Neuronal stem cell (in vitro differentiated cells): ENCODE measurements around the gene IGSF21.

Experiments used
- DNase-seq: peaks from one replicate; pipeline ENCODE4 v3.0.0-alpha.2; 2013; ENCODE audit warnings: low spot score
- H2AFZ ChIP-seq: one replicate; pipeline ENCODE4 v1.6.1; 2013; ENCODE audit warnings: mild to moderate bottlenecking, low read length, inconsistent platforms
- H2AK5ac ChIP-seq: 2 replicates; pipeline ENCODE4 v1.6.1; 2013; ENCODE audit warnings: low read depth, mild to moderate bottlenecking, inconsistent platforms, low read length, moderate library complexity, mixed read lengths
- H2BK120ac ChIP-seq: 2 replicates; pipeline ENCODE4 v1.6.1; 2013; ENCODE audit warnings: low read depth, mild to moderate bottlenecking, inconsistent platforms, low read length, moderate library complexity, mixed read lengths
- H2BK12ac ChIP-seq: one replicate; pipeline ENCODE4 v1.6.1; 2013; ENCODE audit warnings: low read length, inconsistent platforms
- H2BK15ac ChIP-seq: 2 replicates; pipeline ENCODE4 v1.6.1; 2013; ENCODE audit warnings: mild to moderate bottlenecking, low read length, inconsistent platforms, mixed read lengths
- H2BK5ac ChIP-seq: one replicate; pipeline ENCODE4 v1.6.1; 2013; ENCODE audit warnings: inconsistent platforms, mild to moderate bottlenecking, low read length, moderate library complexity
- H3K14ac ChIP-seq: one replicate; pipeline ENCODE4 v1.6.1; 2013; ENCODE audit warnings: low read length, inconsistent platforms
- H3K18ac ChIP-seq: 2 replicates; pipeline ENCODE4 v1.6.1; 2013; ENCODE audit warnings: low read length, inconsistent platforms
- H3K23ac ChIP-seq: 2 replicates; pipeline ENCODE4 v1.6.1; 2013; ENCODE audit warnings: low read depth, mild to moderate bottlenecking, mixed read lengths, low read length, inconsistent platforms; ENCODE audit not compliant: poor library complexity
- H3K27ac ChIP-seq: replicated peaks from 3 replicates; pipeline ENCODE4 v1.5.1; 2013; ENCODE audit warnings: low read length, inconsistent platforms
- H3K27me3 ChIP-seq, 3 experiments: 2 replicates each; pipeline ENCODE4 v1.6.1; 2013; ENCODE audit warnings: low read length in 3 of 3, mild to moderate bottlenecking in 2 of 3, inconsistent platforms in 1 of 3, low read depth in 1 of 3, mixed read lengths in 1 of 3, moderate library complexity in 1 of 3; ENCODE audit not compliant: control insufficient read depth in 3 of 3, insufficient read depth in 3 of 3
- H3K36me3 ChIP-seq, 2 donors: replicated peaks in 1 of 2; 2 replicates each; pipeline ENCODE4 v1.6.1; 2013; ENCODE audit warnings: low read length in 2 of 2; ENCODE audit not compliant: control insufficient read depth in 2 of 2, insufficient read depth in 2 of 2
- H3K4ac ChIP-seq: 2 replicates; pipeline ENCODE4 v1.6.1; 2013; ENCODE audit warnings: inconsistent platforms, mild to moderate bottlenecking, low read length, moderate library complexity
- H3K4me1 ChIP-seq, 2 donors: 1 replicate in 1 of 2; 2 replicates in 1 of 2; pipeline ENCODE4 v1.6.1; 2013; ENCODE audit warnings: low read length in 2 of 2, low read depth in 1 of 2; ENCODE audit not compliant: control insufficient read depth in 2 of 2, insufficient read depth in 1 of 2
- H3K4me2 ChIP-seq: one replicate; pipeline ENCODE4 v1.6.1; 2013; ENCODE audit warnings: mild to moderate bottlenecking, low read length, inconsistent platforms; ENCODE audit not compliant: insufficient read depth, poor library complexity, severe bottlenecking
- H3K4me3 ChIP-seq, 2 donors: 2 replicates each; pipeline ENCODE4 v1.5.1; 2013; ENCODE audit warnings: low read length in 2 of 2, mild to moderate bottlenecking in 2 of 2, inconsistent platforms in 1 of 2, moderate library complexity in 1 of 2
- H3K79me1 ChIP-seq: one replicate; pipeline ENCODE4 v1.6.1; 2013; ENCODE audit warnings: low read depth, mild to moderate bottlenecking, inconsistent platforms, low read length, moderate library complexity
- H3K9ac ChIP-seq: one replicate; pipeline ENCODE4 v1.6.1; 2013; ENCODE audit warnings: mild to moderate bottlenecking, low read depth, low read length, inconsistent platforms; ENCODE audit not compliant: poor library complexity
- H3K9me3 ChIP-seq, 2 donors: replicated peaks in 1 of 2; 2 replicates each; pipeline versions ENCODE3 to v1.6.1; 2013; ENCODE audit warnings: low read length in 2 of 2, mild to moderate bottlenecking in 2 of 2, inconsistent platforms in 1 of 2, low read depth in 1 of 2, mixed read lengths in 1 of 2, moderate library complexity in 1 of 2; ENCODE audit not compliant: control insufficient read depth in 2 of 2, insufficient read depth in 1 of 2
- H4K8ac ChIP-seq: one replicate; pipeline ENCODE4 v1.6.1; 2013; ENCODE audit warnings: low read depth, mild to moderate bottlenecking, inconsistent platforms, low read length, moderate library complexity
- H4K91ac ChIP-seq: one replicate; pipeline ENCODE4 v1.6.1; 2013; ENCODE audit warnings: low read length, low read depth, mild to moderate bottlenecking, inconsistent platforms; ENCODE audit not compliant: poor library complexity
- WGBS, 2 donors: extraction: QIAGEN DNeasy Blood & Tissue Kit; methylation state at CpG; one replicate each; pipeline ENCODE4 v1.1.7; 2013; ENCODE audit warnings: missing lambda C conversion rate in 2 of 2, mixed read lengths in 1 of 2; ENCODE audit not compliant: insufficient read length in 2 of 2, insufficient replicate concordance in 1 of 2; ENCODE audit errors: extremely low coverage in 2 of 2; 5-methylcytosine and 5-hydroxymethylcytosine counted together

IGSF21 gene

DNA sequence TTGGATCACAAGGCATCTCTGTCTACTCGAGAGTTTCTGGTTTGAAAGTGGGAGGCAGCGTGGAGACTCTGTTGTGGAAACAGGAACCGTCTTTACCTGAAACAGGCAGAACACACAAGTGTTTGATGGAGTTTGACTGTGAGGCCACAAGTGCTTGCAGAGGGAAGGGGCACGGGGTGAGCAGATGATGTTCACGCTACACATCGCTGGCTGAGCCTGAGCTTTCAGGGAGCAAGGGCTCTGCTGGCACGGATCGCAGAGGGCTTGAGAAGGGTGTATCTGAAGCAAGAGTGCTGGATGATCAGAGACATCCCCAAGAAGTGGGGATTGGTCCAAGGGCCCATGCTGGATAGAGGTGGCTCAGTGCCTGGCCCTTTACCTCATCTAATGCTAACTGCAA is 59.3 kb downstream of the IGSF21 start:
- peak overlapping the region; percentile 50 for H3K18ac ChIP-seq
- no peak overlapping the region for H3K4me2 ChIP-seq
- H3K4me3 ChIP-seq = no peak overlapping the region
- peaks cover 0 to 8% (median 0%) of the 10 kb centered on the region in 3 experiments for H3K27me3 ChIP-seq
- no peaks in the 10 kb centered on the region for H3K36me3 ChIP-seq
- H2AK5ac ChIP-seq = no peak overlapping the region
- H4K8ac ChIP-seq = no peak overlapping the region
- no peak overlapping the region for H3K27ac ChIP-seq
- no peak overlapping the region for H3K9ac ChIP-seq
- DNase-seq = no peak
- H2BK15ac ChIP-seq = peak overlapping the region; percentile 12
- no peaks in the 10 kb centered on the region for H3K79me1 ChIP-seq
- H4K91ac ChIP-seq = no peak overlapping the region
- no peak overlapping the region for H3K4ac ChIP-seq
- no peak overlapping the region for H3K23ac ChIP-seq
- H3K14ac ChIP-seq = no peak overlapping the region
- no CpG with 5 or more reads among the region's 8 CpGs for WGBS, 2 donors
- no peak overlapping the region for H2BK120ac ChIP-seq
- H2AFZ ChIP-seq = no peak overlapping the region
- H3K9me3 ChIP-seq = no peaks in the 10 kb centered on the region
- peak overlapping the region; percentile 25 for H2BK12ac ChIP-seq
- peaks cover 0 to 9% of the 10 kb centered on the region in 2 donors for H3K4me1 ChIP-seq
- no peak overlapping the region for H2BK5ac ChIP-seq

DNA sequence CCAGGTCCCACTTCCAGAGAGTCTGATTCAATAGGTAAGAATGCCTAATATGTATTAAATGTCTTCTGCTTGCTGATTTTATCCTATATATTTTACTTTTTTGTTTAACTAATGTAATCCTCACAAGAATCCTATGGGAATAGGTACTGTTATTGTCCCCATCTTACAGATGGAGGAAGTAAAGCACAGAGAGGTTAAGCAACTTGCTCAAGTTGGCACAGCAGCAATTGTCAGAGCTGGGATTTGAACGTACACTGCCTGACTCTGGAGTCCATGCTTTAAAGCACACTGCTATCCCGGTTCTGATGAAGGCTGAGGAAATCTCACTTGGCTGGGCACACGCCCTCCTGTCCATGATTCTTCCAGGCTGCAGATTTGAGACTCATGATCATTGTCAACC is 62.8 kb downstream of the IGSF21 start:
- Histone ChIP-seq H3K36me3 (no peaks in the 10 kb centered on the region), H2BK12ac (no peak overlapping the region), H3K18ac (peak overlapping the region; percentile 31), H4K91ac (no peak overlapping the region), H3K4ac (no peak overlapping the region), H2BK5ac (no peak overlapping the region), H3K27ac (no peak overlapping the region), H3K9me3 (no peaks in the 10 kb centered on the region), H3K27me3 (peaks cover 0 to 5% (median 0%) of the 10 kb centered on the region in 3 experiments), H3K14ac (no peak overlapping the region), H2BK120ac (no peak overlapping the region), H2BK15ac (no peak overlapping the region), H3K4me2 (no peak overlapping the region), H2AFZ (no peak overlapping the region), H2AK5ac (no peak overlapping the region), H3K23ac (no peak overlapping the region), H3K9ac (no peak overlapping the region), H3K4me1 (peaks cover 0 to 7% of the 10 kb centered on the region in 2 donors), H3K4me3 (no peak overlapping the region), H3K79me1 (no peaks in the 10 kb centered on the region), H4K8ac (no peak overlapping the region)
- WGBS, 2 donors = no CpG with 5 or more reads among the region's 3 CpGs
- no peak for DNase-seq

DNA sequence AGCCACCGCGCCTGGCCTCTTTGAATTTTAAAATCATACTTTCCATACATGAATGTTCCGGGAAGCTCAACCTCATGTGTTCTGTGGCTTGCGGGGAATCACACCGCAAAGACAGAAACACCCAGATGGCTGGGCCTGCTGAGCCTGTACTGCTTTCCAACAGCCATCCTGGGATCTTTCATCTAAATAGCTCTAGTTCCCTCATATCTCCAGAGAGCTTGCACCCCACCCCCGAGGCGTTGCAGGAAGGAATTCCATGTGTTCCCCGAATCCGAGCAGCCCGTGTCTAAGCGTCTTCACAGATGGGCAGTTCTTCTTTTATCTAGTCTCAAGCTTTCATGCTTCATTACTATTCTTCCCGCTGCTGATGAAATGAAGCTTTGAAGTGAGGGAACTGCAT is 66.4 kb downstream of the IGSF21 start:
- no peak overlapping the region for H2BK120ac ChIP-seq
- H3K23ac ChIP-seq = no peak overlapping the region
- H3K27ac ChIP-seq = no peak overlapping the region
- no peak overlapping the region for H2BK12ac ChIP-seq
- H3K79me1 ChIP-seq = no peaks in the 10 kb centered on the region
- peaks cover 0 to 15% of the 10 kb centered on the region in 2 donors for H3K4me1 ChIP-seq
- no peak overlapping the region for H3K4me3 ChIP-seq
- no peak overlapping the region for H2AFZ ChIP-seq
- no peak overlapping the region for H2BK5ac ChIP-seq
- no peak overlapping the region for H4K8ac ChIP-seq
- peaks cover 0 to 22% (median 0%) of the 10 kb centered on the region in 3 experiments for H3K27me3 ChIP-seq
- peak overlapping the region; percentile 30 for H2AK5ac ChIP-seq
- no peak overlapping the region for H3K14ac ChIP-seq
- no peak overlapping the region for H3K18ac ChIP-seq
- no peaks in the 10 kb centered on the region for H3K36me3 ChIP-seq
- no peak overlapping the region for H4K91ac ChIP-seq
- no CpG with 5 or more reads among the region's 12 CpGs for whole genome bisulfite sequencing, 2 donors
- H2BK15ac ChIP-seq = no peak overlapping the region
- no peak for DNase-seq
- no peak overlapping the region for H3K9ac ChIP-seq
- no peak overlapping the region for H3K4ac ChIP-seq
- H3K4me2 ChIP-seq = no peak overlapping the region
- no peaks in the 10 kb centered on the region for H3K9me3 ChIP-seq

GRCh38 chr1:18175051-18175450 is 67.5 kb downstream of the IGSF21 start:
- peaks cover 0 to 10% of the 10 kb centered on the region in 2 donors for H3K4me1 ChIP-seq
- H3K9me3 ChIP-seq = no peaks in the 10 kb centered on the region
- no peak overlapping the region for H3K4ac ChIP-seq
- H3K4me3 ChIP-seq = no peak overlapping the region
- no peak overlapping the region for H2AK5ac ChIP-seq
- no CpG with 5 or more reads among the region's 6 CpGs for WGBS, 2 donors
- no peaks in the 10 kb centered on the region for H3K79me1 ChIP-seq
- no peak overlapping the region for H3K9ac ChIP-seq
- no peak overlapping the region for H2AFZ ChIP-seq
- no peak overlapping the region for H3K14ac ChIP-seq
- H3K27me3 ChIP-seq = peaks cover 0 to 22% (median 0%) of the 10 kb centered on the region in 3 experiments
- no peaks in the 10 kb centered on the region for H3K36me3 ChIP-seq
- no peak for DNase-seq
- no peak overlapping the region for H4K91ac ChIP-seq
- H3K18ac ChIP-seq = no peak overlapping the region
- no peak overlapping the region for H2BK120ac ChIP-seq
- H2BK12ac ChIP-seq = no peak overlapping the region
- H3K23ac ChIP-seq = no peak overlapping the region
- no peak overlapping the region for H2BK5ac ChIP-seq
- H3K4me2 ChIP-seq = no peak overlapping the region
- H2BK15ac ChIP-seq = peak overlapping the region; percentile 41
- no peak overlapping the region for H3K27ac ChIP-seq
- H4K8ac ChIP-seq = no peak overlapping the region
